Measurements from ENCODE around the gene DLST. TPM values are rescaled to one million over a fixed set of nuclear protein-coding genes. Genes with fewer than 3 reads are reported as not detected.

Gene DLST
- total RNA-seq, 1 experiment from 2014 or later, result 68.8 TPM

DNA sequence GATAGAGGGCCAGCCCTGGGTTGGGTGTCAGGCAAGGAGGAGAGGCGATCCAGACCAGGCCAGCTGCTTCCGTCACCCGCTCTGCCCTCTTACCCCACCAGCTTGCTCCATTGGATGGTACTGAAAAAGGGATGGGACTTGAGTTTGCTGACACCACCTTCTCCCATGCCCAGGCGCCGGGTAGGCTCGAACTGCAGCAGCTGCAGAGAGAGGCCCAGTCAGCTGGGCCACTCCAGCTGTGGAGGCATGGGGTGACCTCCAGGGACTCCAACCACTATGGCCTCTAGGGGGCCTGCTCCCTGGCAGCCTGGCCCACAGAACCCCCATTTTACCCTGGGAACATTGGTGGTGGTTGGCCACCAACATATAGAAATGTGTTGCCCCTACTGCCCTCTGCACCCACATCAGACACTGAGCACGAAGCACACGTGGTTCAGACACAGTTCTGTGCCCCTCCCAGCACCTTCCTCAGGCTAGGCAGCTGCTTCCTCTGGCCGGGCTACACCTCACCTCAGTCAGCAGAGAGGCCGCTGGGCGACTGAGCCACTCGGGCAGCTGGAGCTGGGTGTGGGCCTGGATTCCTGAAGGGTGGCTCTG, 25.3 kb downstream of the DLST start:
- intact Hi-C loops (cut with micrococcal nuclease; ENCODE audit: unreplicated experiment), result no loop called here
- in situ Hi-C loops (cut with HindIII; ENCODE audit: low pct_unique_long_range_greater_than_20kb, low sequenced_read_pairs), result no loop called here
- no peak for ATAC-seq

DNA sequence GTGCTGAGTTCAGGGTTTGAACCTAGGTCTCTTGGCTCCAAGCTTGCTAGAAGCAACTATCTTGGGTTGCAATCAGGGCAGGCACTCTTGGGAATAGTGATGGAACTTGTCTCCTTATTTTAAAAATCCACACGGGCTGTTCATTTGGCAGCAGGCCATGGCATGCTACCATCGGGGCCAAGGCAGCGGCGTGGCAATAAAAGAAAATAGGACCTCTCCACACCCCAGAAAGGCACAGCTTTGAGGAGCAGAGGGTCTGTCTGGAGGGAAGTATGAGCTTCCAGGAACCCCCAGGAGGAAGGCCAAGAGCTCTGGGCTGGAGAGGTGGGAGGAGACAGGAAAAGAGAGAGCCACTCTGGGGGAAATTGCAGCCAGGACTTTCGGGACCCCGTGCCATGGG, 26.0 kb downstream of the DLST start:
- ChIA-PET POLR2A (interaction anchor here (0.6 kb wide), 1 partner anchor 156 kb away, joined by 3 read pairs; no protein-coding TSS in a partner anchor), CTCF (no interaction called here)
- no TSS peak for BruUV-seq (replicated peaks)
- Histone ChIP-seq H3K27me3 (ENCODE audit: control insufficient read depth, insufficient read depth, low read length) (no peaks in the 10 kb centered on the region), H3K4me3 (ENCODE audit: low read depth in 2 of 2, low read length in 2 of 2) (no peak overlapping the region), H3K9me3 (ENCODE audit: control insufficient read depth, insufficient read depth, low read depth, low read length) (no peaks in the 10 kb centered on the region), H3K4me1 (ENCODE audit: control insufficient read depth, insufficient read depth, low read length) (no peaks in the 10 kb centered on the region), H3K27ac (ENCODE audit: low read length) (no peak overlapping the region), H3K36me3 (ENCODE audit: control insufficient read depth, insufficient read depth, low read length) (no peaks in the 10 kb centered on the region; the same call in 1 of the 2 replicates)
- no peak for DNase-seq (ENCODE audit: low read depth, low spot score)
- in situ Hi-C loops (cut with HindIII; ENCODE audit: low pct_unique_long_range_greater_than_20kb, low sequenced_read_pairs), result no loop called here
- no peak for ATAC-seq
- intact Hi-C loops (cut with micrococcal nuclease; ENCODE audit: unreplicated experiment), result no loop called here
- no peak for TF ChIP-seq SIN3A (IDR thresholded peaks at IDR 0.05; ENCODE audit: borderline replicate concordance, insufficient read depth, low read depth, low read length)
- no peak for TF ChIP-seq CTCF (IDR thresholded peaks at IDR 0.05)
- TF ChIP-seq, protein P1, sequence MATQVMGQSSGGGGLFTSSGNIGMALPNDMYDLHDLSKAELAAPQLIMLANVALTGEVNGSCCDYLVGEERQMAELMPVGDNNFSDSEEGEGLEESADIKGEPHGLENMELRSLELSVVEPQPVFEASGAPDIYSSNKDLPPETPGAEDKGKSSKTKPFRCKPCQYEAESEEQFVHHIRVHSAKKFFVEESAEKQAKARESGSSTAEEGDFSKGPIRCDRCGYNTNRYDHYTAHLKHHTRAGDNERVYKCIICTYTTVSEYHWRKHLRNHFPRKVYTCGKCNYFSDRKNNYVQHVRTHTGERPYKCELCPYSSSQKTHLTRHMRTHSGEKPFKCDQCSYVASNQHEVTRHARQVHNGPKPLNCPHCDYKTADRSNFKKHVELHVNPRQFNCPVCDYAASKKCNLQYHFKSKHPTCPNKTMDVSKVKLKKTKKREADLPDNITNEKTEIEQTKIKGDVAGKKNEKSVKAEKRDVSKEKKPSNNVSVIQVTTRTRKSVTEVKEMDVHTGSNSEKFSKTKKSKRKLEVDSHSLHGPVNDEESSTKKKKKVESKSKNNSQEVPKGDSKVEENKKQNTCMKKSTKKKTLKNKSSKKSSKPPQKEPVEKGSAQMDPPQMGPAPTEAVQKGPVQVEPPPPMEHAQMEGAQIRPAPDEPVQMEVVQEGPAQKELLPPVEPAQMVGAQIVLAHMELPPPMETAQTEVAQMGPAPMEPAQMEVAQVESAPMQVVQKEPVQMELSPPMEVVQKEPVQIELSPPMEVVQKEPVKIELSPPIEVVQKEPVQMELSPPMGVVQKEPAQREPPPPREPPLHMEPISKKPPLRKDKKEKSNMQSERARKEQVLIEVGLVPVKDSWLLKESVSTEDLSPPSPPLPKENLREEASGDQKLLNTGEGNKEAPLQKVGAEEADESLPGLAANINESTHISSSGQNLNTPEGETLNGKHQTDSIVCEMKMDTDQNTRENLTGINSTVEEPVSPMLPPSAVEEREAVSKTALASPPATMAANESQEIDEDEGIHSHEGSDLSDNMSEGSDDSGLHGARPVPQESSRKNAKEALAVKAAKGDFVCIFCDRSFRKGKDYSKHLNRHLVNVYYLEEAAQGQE (IDR thresholded peaks at IDR 0.05; ENCODE audit: insufficient read depth in 1 of 2, low read depth in 2 of 2, low read length in 1 of 2), result no peak
- TF ChIP-seq POLR2AphosphoS5 (IDR thresholded peaks at IDR 0.05; ENCODE audit: low read depth, low read length), result no peak
- no peak for TF ChIP-seq TCF7L2 (IDR thresholded peaks at IDR 0.05; ENCODE audit: low read depth, low read length)

More for the DNA sequence above, 25.3 kb downstream of the DLST start:
- no peak for DNase-seq (ENCODE audit: low read depth, low spot score)
- Histone ChIP-seq H3K27ac (ENCODE audit: low read length) (no peak overlapping the region), H3K27me3 (ENCODE audit: control insufficient read depth, insufficient read depth, low read length) (no peaks in the 10 kb centered on the region), H3K4me3 (ENCODE audit: low read depth in 2 of 2, low read length in 2 of 2) (no peak overlapping the region), H3K36me3 (ENCODE audit: control insufficient read depth, insufficient read depth, low read length) (no peaks in the 10 kb centered on the region; the same call in 1 of the 2 replicates), H3K9me3 (ENCODE audit: control insufficient read depth, insufficient read depth, low read depth, low read length) (no peaks in the 10 kb centered on the region), H3K4me1 (ENCODE audit: control insufficient read depth, insufficient read depth, low read length) (no peaks in the 10 kb centered on the region)
- TF ChIP-seq SIN3A (IDR thresholded peaks at IDR 0.05; ENCODE audit: borderline replicate concordance, insufficient read depth, low read depth, low read length), result no peak
- TF ChIP-seq CTCF (IDR thresholded peaks at IDR 0.05), result peak; percentile 32; the same call in 1 of the 2 replicates
- POLR2A ChIA-PET, result no interaction called here
- no TSS peak for BruUV-seq (replicated peaks)
- CTCF ChIA-PET, result no interaction called here
